Fibroblast of skin of back (primary cell): ENCODE data around the gene CLK4. TPM values are rescaled to one million over a fixed set of nuclear protein-coding genes. Genes with fewer than 3 reads are reported as not detected.

Experiments
- DNase-seq: peaks from one replicate; pipeline ENCODE4 v3.0.0-alpha.2; 2013
- polyA plus RNA-seq, 2 experiments: library from polyadenylated mRNA; unstranded; fragments of 120-200 nt; gene quantifications; one replicate each; pipeline ENCODE4 v1.2.1, GENCODE V29; 2013; ENCODE audit not compliant: insufficient read length in 2 of 2

CLK4 gene
- 9.1 TPM for polyA plus RNA-seq (2013, experiment 1 of 2; ENCODE audit: insufficient read length)
- 11.6 TPM for polyA plus RNA-seq (2013, experiment 2 of 2; ENCODE audit: insufficient read length)

GRCh38 chr5:178626484-178627258, at the start of gene CLK4:
TSS of gene CLK4 (minus strand) at chr5:178627050. CDS start at chr5:178623416, 3,634 bp downstream.
- peak; percentile 92 for DNase-seq

GRCh38 chr5:178675922-178676321, 49.1 kb upstream of the CLK4 start:
- DNase-seq, result no peak

GRCh38 chr5:178674334-178674733, 47.5 kb upstream of the CLK4 start:
- DNase-seq, result peak; percentile 65

GRCh38 chr5:178673801-178674295, 47.0 kb upstream of the CLK4 start:
- peak; percentile 36 for DNase-seq

- DNase-seq, result no peak
Measured at GRCh38 chr5:178672630-178673029, 45.8 kb upstream of the CLK4 start.

GRCh38 chr5:178671602-178672144, 44.8 kb upstream of the CLK4 start:
- peak; percentile 9 for DNase-seq

- no peak for DNase-seq
Measured at GRCh38 chr5:178670351-178670885, 43.6 kb upstream of the CLK4 start.

GRCh38 chr5:178668579-178668978, 41.7 kb upstream of the CLK4 start:
- DNase-seq, result no peak

- DNase-seq, result no peak
Measured at GRCh38 chr5:178667688-178668087, 40.8 kb upstream of the CLK4 start.

- DNase-seq, result no peak
Measured at GRCh38 chr5:178667101-178667500, 40.3 kb upstream of the CLK4 start.

GRCh38 chr5:178664141-178664540, 37.3 kb upstream of the CLK4 start:
- no peak for DNase-seq

GRCh38 chr5:178662541-178662860, 35.7 kb upstream of the CLK4 start:
- no peak for DNase-seq

GRCh38 chr5:178661836-178662540, 35.1 kb upstream of the CLK4 start:
- DNase-seq, result no peak

GRCh38 chr5:178651046-178651810, 24.4 kb upstream of the CLK4 start:
- DNase-seq, result peak; percentile 96

- DNase-seq, result no peak
Measured at GRCh38 chr5:178650214-178650613, 23.4 kb upstream of the CLK4 start.

- no peak for DNase-seq
Measured at GRCh38 chr5:178649580-178649979, 22.7 kb upstream of the CLK4 start.

GRCh38 chr5:178644826-178645545, 18.1 kb upstream of the CLK4 start:
- peak; percentile 69 for DNase-seq

GRCh38 chr5:178642351-178642909, 15.6 kb upstream of the CLK4 start:
- DNase-seq, result peak; percentile 99

GRCh38 chr5:178641711-178642110, 14.9 kb upstream of the CLK4 start:
- DNase-seq, result no peak

- DNase-seq, result no peak
Measured at GRCh38 chr5:178640331-178641045, 13.6 kb upstream of the CLK4 start.
